Caco-2 (cell line): ENCODE measurements around the gene CACNA1I. TPM values are rescaled to one million over a fixed set of nuclear protein-coding genes. Genes with fewer than 3 reads are reported as not detected.

Experiments
- BruUV-seq: library from RNA; stranded (reverse); fragments of 400-500 nt; replicated peaks from 2 replicates; lab custom pipeline; 2021; lab: Mats Ljungman, UMichigan
- CTCF ChIA-PET: fragments of 300-600 bp; sonication (Branson Sonifier 250); formaldehyde crosslinking; loops from one replicate; lab custom pipeline; 2022; ENCODE audit warnings: antibody characterized with exemption; lab: Charles Lee
- POLR2A ChIA-PET: fragments of 300-600 bp; sonication (Branson Sonifier 250); formaldehyde crosslinking; loops from one replicate; lab custom pipeline; 2022; ENCODE audit warnings: antibody characterized with exemption; lab: Charles Lee
- DNase-seq, 2 experiments: peaks; one replicate each; pipeline versions ENCODE4 v3.0.0 to v3.0.0-alpha.2; 2020 to 2022
- H3K27me3 ChIP-seq: replicated peaks from 2 replicates; pipeline ENCODE4 v1.6.0; 2011; ENCODE audit warnings: low read length; ENCODE audit not compliant: control insufficient read depth, insufficient read depth
- H3K36me3 ChIP-seq: 2 replicates; pipeline ENCODE4 v1.5.1; 2011; ENCODE audit warnings: low read length; ENCODE audit not compliant: control insufficient read depth, insufficient read depth
- H3K4me1 ChIP-seq: fragments of 250-450 bp; sonication (Bioruptor Pico); 2 replicates; pipeline ENCODE4 v1.5.1; 2020; ENCODE audit warnings: mild to moderate bottlenecking
- H3K4me3 ChIP-seq: 2 replicates; pipeline ENCODE4 v1.5.1; 2011; ENCODE audit warnings: low read depth, mild to moderate bottlenecking, control low read depth, low read length
- H3K9me3 ChIP-seq: fragments of 250-450 bp; sonication (Bioruptor Pico); 2 replicates; pipeline ENCODE4 v1.5.1; 2020; ENCODE audit warnings: mild to moderate bottlenecking, moderate library complexity
- H3K27ac Mint-ChIP-seq: one replicate; pipeline ENCODE4 v1.8.0; 2022; ENCODE audit warnings: mixed read lengths; ENCODE audit not compliant: unreplicated experiment
- H3K27me3 Mint-ChIP-seq: one replicate; pipeline ENCODE4 v1.8.0; 2022; ENCODE audit warnings: mixed read lengths; ENCODE audit not compliant: insufficient read depth, unreplicated experiment
- H3K36me3 Mint-ChIP-seq: one replicate; pipeline ENCODE4 v1.8.0; 2022; ENCODE audit warnings: mild to moderate bottlenecking, mixed read lengths; ENCODE audit not compliant: insufficient read depth, unreplicated experiment
- H3K4me1 Mint-ChIP-seq: one replicate; pipeline ENCODE4 v1.8.0; 2022; ENCODE audit warnings: low read depth, mixed read lengths; ENCODE audit not compliant: unreplicated experiment
- H3K4me3 Mint-ChIP-seq: one replicate; pipeline ENCODE4 v1.8.0; 2022; ENCODE audit warnings: mild to moderate bottlenecking, moderate library complexity, mixed read lengths; ENCODE audit not compliant: unreplicated experiment
- H3K9me3 Mint-ChIP-seq: one replicate; pipeline ENCODE4 v1.8.0; 2022; ENCODE audit warnings: mixed read lengths; ENCODE audit not compliant: unreplicated experiment
- intact Hi-C: fragments of 100-400 bp; cut with micrococcal nuclease; formaldehyde crosslinking; loops from one replicate; pipeline ENCODE4 v1.10.0; 2022; ENCODE audit not compliant: unreplicated experiment
- total RNA-seq: library from RNA; stranded (reverse); gene quantifications from 2 replicates; pipeline ENCODE4 v1.2.3, GENCODE V29; 2022
- TF ChIP-seq, protein P1 (sequence below), 2 experiments: fragments of 200-600 bp in 1 of 2; IDR thresholded peaks; 1 replicate in 1 of 2; 2 replicates in 1 of 2; pipeline versions ENCODE4 v1.5.1 to v1.8.0; 2011 to 2022; ENCODE audit warnings: antibody characterized with exemption in 1 of 2, control low read depth in 1 of 2, inconsistent platforms in 1 of 2, low read depth in 1 of 2, low read length in 1 of 2, mild to moderate bottlenecking in 1 of 2, moderate library complexity in 1 of 2; ENCODE audit not compliant: insufficient read depth in 1 of 2, severe bottlenecking in 1 of 2, unreplicated experiment in 1 of 2

CACNA1I gene
- total RNA-seq, 1 experiment from 2014 or later, result not detected

DNA sequence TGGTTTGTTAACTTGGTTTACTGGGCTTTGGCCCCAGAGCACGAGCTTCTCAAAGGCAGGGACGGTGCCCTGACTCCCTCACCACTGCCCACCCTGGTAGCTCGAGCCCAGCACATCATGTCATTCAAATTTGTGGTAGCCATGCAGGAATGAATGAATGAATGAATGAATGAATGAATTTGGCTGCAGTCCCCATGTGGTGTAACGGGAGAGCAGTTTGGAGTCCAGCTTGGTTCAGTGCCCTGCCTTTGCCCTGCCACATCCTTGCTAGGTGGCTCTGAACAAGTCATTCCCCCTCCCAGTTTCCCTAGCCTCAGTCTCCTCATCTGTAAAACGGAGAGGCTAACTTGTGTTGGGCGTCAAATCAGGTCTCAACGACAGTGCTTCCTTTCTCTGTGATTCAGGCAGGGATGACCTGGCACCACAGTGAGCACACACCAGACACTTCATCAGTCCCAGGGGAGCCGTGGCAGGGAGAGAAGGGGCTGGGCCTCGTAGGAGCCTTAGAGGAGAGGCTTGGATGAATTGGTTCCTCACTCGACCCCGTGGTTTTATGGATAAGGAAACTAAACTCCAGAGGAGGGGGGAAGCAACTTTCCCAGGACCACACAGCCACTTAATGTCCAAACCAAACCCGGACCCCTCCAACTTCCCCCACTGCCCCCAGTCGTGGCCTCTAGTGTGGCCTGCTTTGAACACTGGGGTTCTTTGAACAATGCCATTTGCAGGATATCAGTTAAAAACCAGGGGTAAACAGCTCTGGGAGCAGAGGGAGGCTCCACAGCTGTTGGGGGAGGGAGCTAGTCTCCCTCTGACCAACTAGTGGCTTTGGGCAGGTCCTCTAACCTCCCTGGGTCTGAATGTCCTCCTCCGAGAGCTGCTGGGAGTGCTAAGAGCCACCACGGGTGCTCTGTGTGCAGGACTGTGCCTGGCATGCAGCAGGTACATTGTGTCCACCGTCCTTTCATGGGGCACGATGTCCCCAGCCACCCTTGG, 86.2 kb downstream of the CACNA1I start:
- Histone ChIP-seq H3K4me3 (no peak overlapping the region), H3K4me1 (no peaks in the 10 kb centered on the region), H3K9me3 (no peaks in the 10 kb centered on the region), H3K27me3 (no peaks in the 10 kb centered on the region), H3K36me3 (no peaks in the 10 kb centered on the region)
- Mint-ChIP-seq H3K4me3 (no peak overlapping the region), H3K4me1 (no peaks in the 10 kb centered on the region), H3K27ac (no peak overlapping the region), H3K36me3 (no peaks in the 10 kb centered on the region), H3K27me3 (peaks cover 10% of the 10 kb centered on the region), H3K9me3 (no peaks in the 10 kb centered on the region)
- ChIA-PET CTCF (no interaction called here), POLR2A (no interaction called here)
- intact Hi-C loops, result no loop called here
- no TSS peak for BruUV-seq
- TF ChIP-seq, protein P1, sequence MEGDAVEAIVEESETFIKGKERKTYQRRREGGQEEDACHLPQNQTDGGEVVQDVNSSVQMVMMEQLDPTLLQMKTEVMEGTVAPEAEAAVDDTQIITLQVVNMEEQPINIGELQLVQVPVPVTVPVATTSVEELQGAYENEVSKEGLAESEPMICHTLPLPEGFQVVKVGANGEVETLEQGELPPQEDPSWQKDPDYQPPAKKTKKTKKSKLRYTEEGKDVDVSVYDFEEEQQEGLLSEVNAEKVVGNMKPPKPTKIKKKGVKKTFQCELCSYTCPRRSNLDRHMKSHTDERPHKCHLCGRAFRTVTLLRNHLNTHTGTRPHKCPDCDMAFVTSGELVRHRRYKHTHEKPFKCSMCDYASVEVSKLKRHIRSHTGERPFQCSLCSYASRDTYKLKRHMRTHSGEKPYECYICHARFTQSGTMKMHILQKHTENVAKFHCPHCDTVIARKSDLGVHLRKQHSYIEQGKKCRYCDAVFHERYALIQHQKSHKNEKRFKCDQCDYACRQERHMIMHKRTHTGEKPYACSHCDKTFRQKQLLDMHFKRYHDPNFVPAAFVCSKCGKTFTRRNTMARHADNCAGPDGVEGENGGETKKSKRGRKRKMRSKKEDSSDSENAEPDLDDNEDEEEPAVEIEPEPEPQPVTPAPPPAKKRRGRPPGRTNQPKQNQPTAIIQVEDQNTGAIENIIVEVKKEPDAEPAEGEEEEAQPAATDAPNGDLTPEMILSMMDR (IDR thresholded peaks at IDR 0.05; ENCODE audit: insufficient read depth in 1 of 2, low read depth in 1 of 2, low read length in 1 of 2, severe bottlenecking in 1 of 2, unreplicated experiment in 1 of 2), result no peak
- DNase-seq, result no peak

DNA sequence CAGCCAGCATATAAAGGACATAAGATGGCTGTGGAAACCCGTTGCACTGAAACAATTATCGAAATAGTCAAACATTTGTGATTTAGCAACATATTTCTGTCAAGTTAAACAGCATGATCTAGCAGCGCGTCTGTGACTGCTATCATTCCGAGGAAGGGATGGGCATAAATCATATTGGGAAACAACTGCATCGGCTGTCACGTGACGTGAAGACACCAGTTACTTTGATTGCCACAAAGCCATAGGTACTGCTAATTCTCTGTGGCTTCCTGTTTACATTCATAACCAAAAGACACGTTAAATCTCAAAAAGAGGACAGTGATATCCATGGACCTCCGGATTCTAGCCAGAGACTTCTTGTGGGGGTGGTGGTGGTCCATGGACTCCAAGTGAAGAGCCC, 87.8 kb downstream of the CACNA1I start:
- intact Hi-C loops, result no loop called here
- TF ChIP-seq, protein P1 (IDR thresholded peaks at IDR 0.05; ENCODE audit: insufficient read depth in 1 of 2, low read depth in 1 of 2, low read length in 1 of 2, severe bottlenecking in 1 of 2, unreplicated experiment in 1 of 2), result no peak
- Mint-ChIP-seq H3K36me3 (no peaks in the 10 kb centered on the region), H3K4me3 (no peak overlapping the region), H3K27ac (no peak overlapping the region), H3K4me1 (no peaks in the 10 kb centered on the region), H3K27me3 (peaks cover 10% of the 10 kb centered on the region), H3K9me3 (no peaks in the 10 kb centered on the region)
- no peak for DNase-seq
- POLR2A ChIA-PET, result no interaction called here
- no peaks in the 10 kb centered on the region for H3K36me3 ChIP-seq
- CTCF ChIA-PET, result no interaction called here
- peaks cover 1% of the 10 kb centered on the region; the same call in 1 of the 2 replicates for H3K27me3 ChIP-seq
- no peaks in the 10 kb centered on the region for H3K9me3 ChIP-seq
- H3K4me3 ChIP-seq, result no peak overlapping the region
- BruUV-seq, result no TSS peak
- no peaks in the 10 kb centered on the region for H3K4me1 ChIP-seq

DNA sequence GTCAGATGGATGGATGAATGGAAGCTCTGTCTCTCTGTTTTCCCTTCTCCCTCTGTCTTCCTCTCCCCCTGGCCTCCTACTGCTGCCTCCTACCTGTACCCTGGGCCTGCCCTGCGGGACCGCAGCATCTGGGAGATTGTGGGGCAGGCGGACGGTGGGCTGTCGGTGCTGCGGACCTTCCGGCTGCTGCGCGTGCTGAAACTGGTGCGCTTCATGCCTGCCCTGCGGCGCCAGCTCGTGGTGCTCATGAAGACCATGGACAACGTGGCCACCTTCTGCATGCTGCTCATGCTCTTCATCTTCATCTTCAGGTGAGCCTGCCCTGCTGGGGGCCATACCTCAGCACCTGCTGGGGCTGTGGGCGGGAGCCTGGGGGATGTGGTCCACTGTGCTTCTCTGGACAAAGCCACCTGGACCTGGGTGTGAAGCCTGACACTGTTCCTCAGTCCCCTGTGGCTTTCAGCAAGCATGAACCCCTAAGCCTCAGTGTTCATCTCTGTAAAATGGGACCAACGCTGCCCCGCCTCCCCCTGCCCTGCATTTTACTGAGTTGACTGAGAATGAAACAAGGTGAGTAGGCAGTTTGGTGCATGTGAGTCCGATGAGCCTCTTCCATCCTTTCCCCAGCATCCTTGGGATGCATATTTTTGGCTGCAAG, 88.4 kb downstream of the CACNA1I start:
- H3K36me3 ChIP-seq, result no peaks in the 10 kb centered on the region
- peaks cover 10% of the 10 kb centered on the region for H3K27me3 Mint-ChIP-seq
- POLR2A ChIA-PET, result no interaction called here
- no peak overlapping the region for H3K4me3 Mint-ChIP-seq
- no peaks in the 10 kb centered on the region for H3K9me3 ChIP-seq
- no peak overlapping the region for H3K27ac Mint-ChIP-seq
- TF ChIP-seq, protein P1 (IDR thresholded peaks at IDR 0.05; ENCODE audit: insufficient read depth in 1 of 2, low read depth in 1 of 2, low read length in 1 of 2, severe bottlenecking in 1 of 2, unreplicated experiment in 1 of 2), result no peak
- no peaks in the 10 kb centered on the region for H3K4me1 Mint-ChIP-seq
- BruUV-seq, result no TSS peak
- CTCF ChIA-PET, result no interaction called here
- no peaks in the 10 kb centered on the region for H3K9me3 Mint-ChIP-seq
- intact Hi-C loops, result no loop called here
- no peaks in the 10 kb centered on the region for H3K36me3 Mint-ChIP-seq
- peaks cover 3% of the 10 kb centered on the region; the same call in 1 of the 2 replicates for H3K4me1 ChIP-seq
- DNase-seq, result no peak
- H3K4me3 ChIP-seq, result no peak overlapping the region
- H3K27me3 ChIP-seq, result peaks cover 1% of the 10 kb centered on the region; the same call in 1 of the 2 replicates
